RWPE1 (cell line): Measurements from ENCODE around the gene FOXP1.

Experiments used
- CTCF ChIA-PET: fragments of 350-600 bp; sonication (Branson Sonifier 250); formaldehyde crosslinking; extraction: SDS; loops from one replicate; lab custom pipeline; 2021; lab: Yijun Ruan, JAX
- POLR2A ChIA-PET: fragments of 400-600 bp; formaldehyde crosslinking; extraction: SDS; loops from one replicate; lab custom pipeline; 2020; ENCODE audit warnings: antibody characterized with exemption; ENCODE audit not compliant: low non-redundant PET; lab: Yijun Ruan, JAX
- DNase-seq: peaks from one replicate; pipeline ENCODE4 v3.0.0; 2012; ENCODE audit warnings: low spot score
- H3K27ac ChIP-seq: fragments of 450-650 bp; 2 replicates; pipeline ENCODE4 v1.5.1; 2017
- CTCF ChIP-seq: fragments of 450-650 bp; conservative IDR thresholded peaks from 2 replicates; pipeline ENCODE4 v1.5.1; 2017; ENCODE audit warnings: low read depth, mild to moderate bottlenecking

FOXP1 gene

GRCh38 chr3:71124048-71124447 lies 459.5 kb downstream of the FOXP1 start:
- DNase-seq, result no peak
- H3K27ac ChIP-seq, result no peak overlapping the region
- no peak for TF ChIP-seq CTCF
- ChIA-PET CTCF (no interaction called here), POLR2A (no interaction called here)

GRCh38 chr3:71122641-71123040 lies 460.9 kb downstream of the FOXP1 start:
- H3K27ac ChIP-seq, result no peak overlapping the region
- POLR2A ChIA-PET, result no interaction called here
- CTCF ChIA-PET, result no interaction called here
- no peak for TF ChIP-seq CTCF
- DNase-seq, result no peak

- H3K27ac ChIP-seq, result no peak overlapping the region
- no peak for TF ChIP-seq CTCF
- ChIA-PET POLR2A (no interaction called here), CTCF (interaction anchor here (0.5 kb wide), 1 partner anchor 1255 kb away, joined by 3 read pairs; no protein-coding TSS in a partner anchor)
- DNase-seq, result no peak
These were observed 461.9 kb downstream of the FOXP1 start for GRCh38 chr3:71121429-71122167.

GRCh38 chr3:71120012-71120411 lies 463.5 kb downstream of the FOXP1 start:
- CTCF ChIA-PET, result interaction anchor here (0.6 kb wide), 1 partner anchor 569 kb away, joined by 4 read pairs; no protein-coding TSS in a partner anchor
- no peak for TF ChIP-seq CTCF
- no peak overlapping the region for H3K27ac ChIP-seq
- POLR2A ChIA-PET, result no interaction called here
- no peak for DNase-seq

- CTCF ChIA-PET, result no interaction called here
- H3K27ac ChIP-seq, result no peak overlapping the region
- DNase-seq, result no peak
- POLR2A ChIA-PET, result no interaction called here
- no peak for TF ChIP-seq CTCF
These were observed 464.4 kb downstream of the FOXP1 start for GRCh38 chr3:71119171-71119570.

GRCh38 chr3:71118436-71118835 lies 465.1 kb downstream of the FOXP1 start:
- no peak for DNase-seq
- ChIA-PET CTCF (no interaction called here), POLR2A (no interaction called here)
- H3K27ac ChIP-seq, result no peak overlapping the region
- TF ChIP-seq CTCF, result no peak
